GM13977 (cell line): ENCODE data around the gene CAMTA1.

Experiments used
- DNase-seq: peaks from one replicate; pipeline ENCODE4 v3.0.0; 2012; ENCODE audit warnings: low spot score
- in situ Hi-C: fragments of 300-500 bp; cut with MboI; formaldehyde crosslinking; loops from one replicate; pipeline ENCODE4 v1.12.0; 2022; ENCODE audit warnings: low sequenced_read_pairs, low pct_unique_long_range_greater_than_20kb, mixed read lengths, inconsistent platforms; ENCODE audit not compliant: unreplicated experiment
- TF ChIP-seq, protein P1 (sequence below): IDR thresholded peaks from 2 replicates; pipeline ENCODE4 v1.5.1; 2012; ENCODE audit warnings: mild to moderate bottlenecking, control low read depth; ENCODE audit not compliant: insufficient read depth; ENCODE audit errors: extremely low read depth, missing control alignments

CAMTA1 gene

DNA sequence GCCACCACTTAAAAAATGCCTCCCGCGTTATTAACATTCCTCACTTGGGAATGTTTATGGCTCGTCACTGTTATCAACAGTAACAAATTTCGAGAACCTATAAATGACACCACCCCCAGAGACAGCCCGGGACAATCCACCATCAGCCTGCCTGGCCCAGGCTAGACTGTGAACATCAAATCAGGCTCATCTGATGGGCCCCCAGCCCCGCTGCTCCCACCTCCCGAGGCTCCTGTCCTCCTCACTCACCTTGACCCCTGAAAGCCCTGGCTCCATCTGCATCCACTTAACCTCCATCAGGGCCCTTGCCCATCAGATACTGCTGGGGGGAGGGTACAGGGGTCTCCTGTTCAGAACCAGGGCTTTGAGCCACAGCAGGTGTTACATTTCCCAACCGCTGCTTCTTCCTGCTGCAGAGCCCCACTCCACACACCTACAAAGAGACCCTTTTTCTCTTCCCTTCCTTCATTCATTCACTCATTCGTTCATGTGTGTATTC, 829.4 kb downstream of the CAMTA1 start:
- in situ Hi-C loops: no loop called here
- no peak for DNase-seq
- TF ChIP-seq, protein P1, sequence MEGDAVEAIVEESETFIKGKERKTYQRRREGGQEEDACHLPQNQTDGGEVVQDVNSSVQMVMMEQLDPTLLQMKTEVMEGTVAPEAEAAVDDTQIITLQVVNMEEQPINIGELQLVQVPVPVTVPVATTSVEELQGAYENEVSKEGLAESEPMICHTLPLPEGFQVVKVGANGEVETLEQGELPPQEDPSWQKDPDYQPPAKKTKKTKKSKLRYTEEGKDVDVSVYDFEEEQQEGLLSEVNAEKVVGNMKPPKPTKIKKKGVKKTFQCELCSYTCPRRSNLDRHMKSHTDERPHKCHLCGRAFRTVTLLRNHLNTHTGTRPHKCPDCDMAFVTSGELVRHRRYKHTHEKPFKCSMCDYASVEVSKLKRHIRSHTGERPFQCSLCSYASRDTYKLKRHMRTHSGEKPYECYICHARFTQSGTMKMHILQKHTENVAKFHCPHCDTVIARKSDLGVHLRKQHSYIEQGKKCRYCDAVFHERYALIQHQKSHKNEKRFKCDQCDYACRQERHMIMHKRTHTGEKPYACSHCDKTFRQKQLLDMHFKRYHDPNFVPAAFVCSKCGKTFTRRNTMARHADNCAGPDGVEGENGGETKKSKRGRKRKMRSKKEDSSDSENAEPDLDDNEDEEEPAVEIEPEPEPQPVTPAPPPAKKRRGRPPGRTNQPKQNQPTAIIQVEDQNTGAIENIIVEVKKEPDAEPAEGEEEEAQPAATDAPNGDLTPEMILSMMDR: no peak

- TF ChIP-seq, protein P1: no peak
- DNase-seq: no peak
- in situ Hi-C loops: no loop called here
Measured at GRCh38 chr1:7615138-7615537, 829.9 kb downstream of the CAMTA1 start.

DNA sequence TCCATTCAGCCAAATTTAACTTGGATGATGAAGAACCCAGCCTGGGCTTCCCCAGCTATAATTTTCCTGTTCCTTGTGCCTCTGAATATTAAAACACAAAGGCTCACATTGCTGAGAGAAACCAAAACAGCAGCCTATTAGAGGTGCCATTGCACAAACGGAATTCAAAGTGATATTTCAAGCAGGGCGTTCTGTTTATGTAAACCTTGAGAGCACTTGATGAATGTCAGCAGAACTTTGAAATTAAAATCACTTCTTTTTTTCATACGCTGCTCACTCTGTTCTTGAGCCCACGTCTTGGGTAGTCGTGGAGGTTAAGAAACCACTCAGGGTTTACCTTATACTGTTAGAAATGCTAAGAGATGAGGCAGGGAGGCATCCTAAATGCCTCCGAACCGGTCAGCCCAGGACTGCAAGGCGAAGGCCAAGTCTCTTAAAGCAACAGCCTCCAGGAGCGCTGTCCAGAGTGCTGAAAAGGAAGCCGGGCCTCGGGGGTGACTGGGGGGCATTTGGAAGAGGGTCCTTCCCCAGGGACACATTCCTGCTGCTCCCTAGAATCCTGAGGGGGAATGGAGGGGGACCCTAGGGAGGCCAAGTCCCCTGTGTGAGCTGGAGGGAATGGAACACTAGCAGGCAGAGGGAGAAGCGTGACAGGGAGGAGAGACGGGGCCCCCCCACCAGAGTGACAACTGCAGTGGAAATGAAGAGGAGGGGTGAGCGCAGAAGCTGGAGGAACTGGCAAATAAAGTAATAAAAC, 831.0 kb downstream of the CAMTA1 start:
- peak; percentile 58 for DNase-seq
- TF ChIP-seq, protein P1: no peak
- in situ Hi-C loops: no loop called here

GRCh38 chr1:7616953-7617352, 831.7 kb downstream of the CAMTA1 start:
- TF ChIP-seq, protein P1: no peak
- DNase-seq: no peak
- in situ Hi-C loops: no loop called here

GRCh38 chr1:7617826-7618225, 832.6 kb downstream of the CAMTA1 start:
- no peak for DNase-seq
- in situ Hi-C loops: no loop called here
- TF ChIP-seq, protein P1: no peak

DNA sequence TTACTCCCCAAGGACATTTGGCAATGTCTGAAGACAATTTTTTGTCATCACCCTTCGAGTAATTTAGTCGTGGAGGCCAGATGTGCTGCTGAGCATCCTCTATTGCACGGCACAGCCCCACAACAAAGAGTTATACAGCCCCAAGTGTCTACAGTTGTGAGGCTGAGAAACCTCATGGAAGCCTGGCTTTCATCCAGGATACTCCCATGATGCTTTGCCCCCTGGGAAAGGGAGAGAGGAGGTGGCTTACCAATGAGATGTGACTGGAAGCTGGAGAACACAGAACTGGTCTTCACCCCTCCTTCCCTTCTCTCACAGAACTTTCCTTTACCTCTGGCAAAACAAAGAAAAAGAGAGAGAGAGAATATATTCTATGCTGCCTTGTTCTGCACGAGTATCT, 834.9 kb downstream of the CAMTA1 start:
- DNase-seq: no peak
- in situ Hi-C loops: no loop called here
- TF ChIP-seq, protein P1: no peak
